ENCODE measurements around the gene HS3ST5. TPM values are rescaled to one million over a fixed set of nuclear protein-coding genes. Genes with fewer than 3 reads are reported as not detected.

The HS3ST5 gene
- total RNA-seq, 4 donors from 2014 or later: not detected

- Histone ChIP-seq H3K27ac (no peak overlapping the region), H3K27me3 (no peaks in the 10 kb centered on the region), H3K9me3 (no peaks in the 10 kb centered on the region), H3K4me1 (no peaks in the 10 kb centered on the region), H3K4me3 (no peak overlapping the region), H3K36me3 (no peaks in the 10 kb centered on the region)
- intact Hi-C loops (cut with DNase I): no loop called here
- TF ChIP-seq, protein P1, sequence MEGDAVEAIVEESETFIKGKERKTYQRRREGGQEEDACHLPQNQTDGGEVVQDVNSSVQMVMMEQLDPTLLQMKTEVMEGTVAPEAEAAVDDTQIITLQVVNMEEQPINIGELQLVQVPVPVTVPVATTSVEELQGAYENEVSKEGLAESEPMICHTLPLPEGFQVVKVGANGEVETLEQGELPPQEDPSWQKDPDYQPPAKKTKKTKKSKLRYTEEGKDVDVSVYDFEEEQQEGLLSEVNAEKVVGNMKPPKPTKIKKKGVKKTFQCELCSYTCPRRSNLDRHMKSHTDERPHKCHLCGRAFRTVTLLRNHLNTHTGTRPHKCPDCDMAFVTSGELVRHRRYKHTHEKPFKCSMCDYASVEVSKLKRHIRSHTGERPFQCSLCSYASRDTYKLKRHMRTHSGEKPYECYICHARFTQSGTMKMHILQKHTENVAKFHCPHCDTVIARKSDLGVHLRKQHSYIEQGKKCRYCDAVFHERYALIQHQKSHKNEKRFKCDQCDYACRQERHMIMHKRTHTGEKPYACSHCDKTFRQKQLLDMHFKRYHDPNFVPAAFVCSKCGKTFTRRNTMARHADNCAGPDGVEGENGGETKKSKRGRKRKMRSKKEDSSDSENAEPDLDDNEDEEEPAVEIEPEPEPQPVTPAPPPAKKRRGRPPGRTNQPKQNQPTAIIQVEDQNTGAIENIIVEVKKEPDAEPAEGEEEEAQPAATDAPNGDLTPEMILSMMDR (IDR thresholded peaks at IDR 0.05): no peak
- no peak for TF ChIP-seq POLR2A (IDR thresholded peaks at IDR 0.05)
- no peak for DNase-seq
Observed at GRCh38 chr6:114271405-114271804, 71.4 kb downstream of the HS3ST5 start.

- 86 to 91% methylated on average over 3 of the region's 3 CpGs for WGBS, 2 donors
- Histone ChIP-seq H3K36me3 (no peaks in the 10 kb centered on the region), H3K4me1 (no peaks in the 10 kb centered on the region), H3K27me3 (no peaks in the 10 kb centered on the region), H3K9me3 (no peaks in the 10 kb centered on the region), H3K4me3 (no peak overlapping the region), H3K27ac (no peak overlapping the region)
- intact Hi-C loops (cut with DNase I): no loop called here
- no peak for TF ChIP-seq POLR2A (IDR thresholded peaks at IDR 0.05)
- DNase-seq: no peak
Observed at GRCh38 chr6:114267897-114268296, 74.9 kb downstream of the HS3ST5 start.

DNA sequence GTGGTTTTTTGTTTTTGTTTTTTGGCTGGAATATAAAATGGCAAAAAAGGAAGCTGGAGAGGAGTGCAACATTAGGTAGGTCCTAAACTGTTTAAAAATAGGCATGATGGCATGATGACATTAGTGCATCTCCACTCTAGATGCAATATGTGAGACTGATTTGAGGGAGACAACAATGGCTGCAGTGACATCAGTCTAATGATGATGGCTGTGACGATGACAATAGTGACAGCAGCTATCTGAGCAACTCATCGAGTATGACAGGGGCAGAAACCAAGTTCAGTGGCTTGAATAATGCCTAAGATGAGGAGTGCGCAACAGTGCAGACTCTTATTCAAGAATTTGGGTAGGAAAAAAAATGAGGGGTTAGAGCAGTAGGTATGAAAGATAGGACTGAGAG lies 82.0 kb downstream of the HS3ST5 start:
- DNase-seq: no peak
- Histone ChIP-seq H3K4me1 (no peaks in the 10 kb centered on the region), H3K36me3 (no peaks in the 10 kb centered on the region), H3K27ac (no peak overlapping the region), H3K4me3 (no peak overlapping the region), H3K9me3 (peaks cover 0 to 3% (median 0%) of the 10 kb centered on the region in 3 donors), H3K27me3 (no peaks in the 10 kb centered on the region)
- WGBS, 2 donors: 70 to 95% methylated on average over 3 of the region's 3 CpGs
- TF ChIP-seq, protein P1 (IDR thresholded peaks at IDR 0.05): no peak
- TF ChIP-seq POLR2A (IDR thresholded peaks at IDR 0.05): no peak
- intact Hi-C loops (cut with DNase I): no loop called here

GRCh38 chr6:114258376-114258775 lies 84.4 kb downstream of the HS3ST5 start:
- H3K9me3 ChIP-seq: peaks cover 0 to 7% (median 0%) of the 10 kb centered on the region in 3 donors
- no peak overlapping the region for H3K27ac ChIP-seq
- 51 to 54% methylated on average over 2 of the region's 2 CpGs for WGBS, 2 donors
- H3K4me3 ChIP-seq: no peak overlapping the region
- intact Hi-C loops (cut with DNase I): no loop called here
- DNase-seq: no peak
- TF ChIP-seq POLR2A (IDR thresholded peaks at IDR 0.05): no peak
- TF ChIP-seq, protein P1 (IDR thresholded peaks at IDR 0.05): no peak
- H3K27me3 ChIP-seq: no peaks in the 10 kb centered on the region
- H3K4me1 ChIP-seq: peaks cover 0 to 7% (median 0%) of the 10 kb centered on the region in 3 donors
- no peaks in the 10 kb centered on the region for H3K36me3 ChIP-seq

- Histone ChIP-seq H3K4me3 (no peak overlapping the region), H3K27me3 (no peaks in the 10 kb centered on the region), H3K9me3 (peaks cover 0 to 7% (median 0%) of the 10 kb centered on the region in 3 donors), H3K36me3 (no peaks in the 10 kb centered on the region), H3K27ac (no peak overlapping the region), H3K4me1 (peaks cover 0 to 7% (median 0%) of the 10 kb centered on the region in 3 donors)
- WGBS, 2 donors: 25 to 34% methylated on average over 3 of the region's 3 CpGs
- no peak for DNase-seq
- TF ChIP-seq POLR2A (IDR thresholded peaks at IDR 0.05): no peak
- TF ChIP-seq, protein P1 (IDR thresholded peaks at IDR 0.05): no peak
- intact Hi-C loops (cut with DNase I): no loop called here
Observed at GRCh38 chr6:114253431-114253830, 89.4 kb downstream of the HS3ST5 start.

DNA sequence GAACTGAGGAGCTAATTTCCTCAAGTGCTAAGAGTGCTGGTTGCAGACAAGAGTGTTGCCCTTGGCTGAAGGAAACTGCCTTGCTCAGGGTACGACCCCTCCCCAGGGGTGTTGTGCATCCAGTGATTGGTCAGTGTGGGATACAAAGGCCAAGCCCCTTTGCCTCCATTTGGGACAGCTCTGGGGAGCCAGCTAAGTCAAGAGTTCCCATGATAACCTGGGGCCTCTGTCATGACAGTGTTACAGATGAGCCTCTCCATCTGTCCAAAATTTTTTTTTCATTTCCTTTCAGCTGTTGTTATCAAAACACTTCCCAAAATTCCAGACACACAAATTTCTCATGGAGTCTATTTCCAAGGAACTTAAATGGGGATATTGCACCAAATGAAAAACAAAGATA lies 93.3 kb downstream of the HS3ST5 start:
- WGBS, 2 donors: 78 to 80% methylated on average over 1 of the region's 1 CpG

More for the DNA sequence above, 93.3 kb downstream of the HS3ST5 start:
- TF ChIP-seq POLR2A (IDR thresholded peaks at IDR 0.05): no peak
- TF ChIP-seq, protein P1 (IDR thresholded peaks at IDR 0.05): no peak
- Histone ChIP-seq H3K4me1 (peaks cover 0 to 7% (median 0%) of the 10 kb centered on the region in 3 donors), H3K9me3 (no peaks in the 10 kb centered on the region), H3K27me3 (no peaks in the 10 kb centered on the region), H3K36me3 (no peaks in the 10 kb centered on the region), H3K27ac (no peak overlapping the region), H3K4me3 (no peak overlapping the region)
- intact Hi-C loops (cut with DNase I): no loop called here
- no peak for DNase-seq

All from esophagus squamous epithelium (tissue), 5 donors.